GM18951 (cell line): ENCODE data around the gene SYCP2.

Experiments
- POLR2A ChIP-seq: IDR thresholded peaks from 4 replicates; pipeline ENCODE4 v1.6.1; 2011; ENCODE audit warnings: mild to moderate bottlenecking; ENCODE audit not compliant: insufficient read length, insufficient read depth; ENCODE audit errors: extremely low read depth
- in situ Hi-C: fragments of 300-500 bp; cut with MboI; formaldehyde crosslinking; loops from one replicate; pipeline ENCODE4 v1.12.0; 2022; ENCODE audit warnings: low sequenced_read_pairs, mixed read lengths, inconsistent platforms; ENCODE audit not compliant: unreplicated experiment

SYCP2 gene

DNA sequence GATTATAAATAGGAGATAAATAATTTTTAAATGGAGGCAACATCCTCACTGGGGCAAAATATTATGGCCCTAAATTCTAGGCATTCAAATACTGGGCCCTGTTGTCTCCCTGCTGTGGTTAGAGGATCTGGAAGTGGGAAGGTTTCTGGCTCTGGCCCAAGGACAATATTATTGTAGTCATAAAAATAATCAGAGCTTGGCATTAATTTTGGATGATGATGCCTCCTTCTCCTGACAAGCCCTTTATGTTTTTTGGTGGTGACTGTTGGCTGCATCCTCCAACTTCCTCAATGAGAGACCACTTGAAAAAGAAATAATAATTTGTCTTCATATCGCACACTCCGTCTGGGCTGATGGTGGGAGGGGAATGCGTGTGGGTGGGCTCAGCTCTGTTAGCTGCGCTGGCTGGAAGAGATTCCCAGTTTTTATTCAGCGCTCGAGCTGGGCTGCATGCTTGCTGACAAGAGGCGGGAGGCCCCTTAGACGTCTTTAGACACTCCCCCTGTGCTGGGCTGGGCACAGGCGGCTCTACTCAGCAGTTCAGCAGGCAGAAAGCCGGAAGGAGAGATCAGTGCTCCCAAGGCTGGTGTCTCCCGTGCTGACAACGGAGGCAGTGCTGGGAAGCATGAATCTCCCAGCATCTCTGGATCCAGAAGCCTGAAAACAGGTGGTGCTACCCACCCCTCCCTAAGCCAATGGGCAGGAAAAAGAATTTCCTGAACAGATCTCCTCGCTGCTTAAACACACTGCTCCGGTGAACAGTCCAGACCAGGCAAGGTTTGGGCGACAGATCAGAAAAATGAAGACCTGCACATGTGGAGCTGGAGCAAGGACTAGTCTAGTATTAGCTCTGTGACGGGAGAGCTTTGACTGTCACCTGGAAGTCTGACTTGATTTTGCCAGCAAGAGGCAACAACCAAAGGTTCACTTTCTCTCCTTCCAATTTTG is 97.7 kb downstream of the SYCP2 start:
- no peak for TF ChIP-seq POLR2A
- in situ Hi-C loops: no loop called here

GRCh38 chr20:59835057-59835447 is 98.4 kb downstream of the SYCP2 start:
- TF ChIP-seq POLR2A: no peak
- in situ Hi-C loops: no loop called here

DNA sequence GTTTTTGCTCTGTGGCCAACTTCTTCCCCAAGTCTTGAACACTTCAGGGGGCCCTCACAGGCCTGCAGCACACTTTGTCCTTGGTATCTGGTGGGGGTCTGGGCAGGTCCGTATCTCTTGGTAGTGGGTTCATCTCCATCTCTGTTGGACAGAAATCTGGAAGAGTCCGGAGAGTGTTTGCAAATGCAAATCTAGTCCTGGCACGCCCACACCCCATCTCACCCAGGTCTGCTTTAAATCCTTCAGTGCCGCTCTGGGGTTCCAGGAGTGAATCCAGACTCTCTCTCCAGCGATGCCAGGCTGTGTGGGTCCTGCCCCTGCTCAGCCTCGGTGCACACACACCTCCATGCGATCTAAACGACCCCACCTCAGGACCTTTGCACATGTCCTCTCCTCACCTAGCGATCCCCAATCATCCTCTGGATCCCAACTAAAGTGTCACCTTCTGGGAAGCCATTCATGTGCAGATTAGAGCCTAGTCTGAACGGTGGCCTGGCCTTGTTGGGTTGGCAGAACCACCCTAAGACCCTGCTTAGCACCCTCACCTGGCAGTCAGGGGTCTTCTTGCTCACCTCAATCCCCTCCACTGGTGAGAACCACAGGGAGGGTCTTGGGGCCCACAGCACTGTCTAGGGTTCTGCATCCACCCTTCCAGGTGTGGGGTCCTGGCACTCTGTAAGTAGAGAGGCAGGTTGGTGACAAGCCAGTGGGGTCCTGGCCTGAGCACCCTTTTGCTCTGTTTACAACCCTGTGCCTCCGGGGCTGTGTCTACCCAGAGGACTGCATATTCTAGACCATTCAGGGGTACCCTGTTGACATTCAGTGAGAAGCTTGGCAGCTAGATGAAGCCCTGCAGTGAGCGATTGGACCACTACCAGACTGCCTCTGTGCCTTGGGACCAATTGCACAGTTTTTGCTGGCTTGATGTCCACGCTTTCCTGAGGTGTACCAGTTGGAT is 100.8 kb downstream of the SYCP2 start:
- no peak for TF ChIP-seq POLR2A
- in situ Hi-C loops: no loop called here

GRCh38 chr20:59831916-59832270 is 101.5 kb downstream of the SYCP2 start:
- in situ Hi-C loops: no loop called here
- no peak for TF ChIP-seq POLR2A

DNA sequence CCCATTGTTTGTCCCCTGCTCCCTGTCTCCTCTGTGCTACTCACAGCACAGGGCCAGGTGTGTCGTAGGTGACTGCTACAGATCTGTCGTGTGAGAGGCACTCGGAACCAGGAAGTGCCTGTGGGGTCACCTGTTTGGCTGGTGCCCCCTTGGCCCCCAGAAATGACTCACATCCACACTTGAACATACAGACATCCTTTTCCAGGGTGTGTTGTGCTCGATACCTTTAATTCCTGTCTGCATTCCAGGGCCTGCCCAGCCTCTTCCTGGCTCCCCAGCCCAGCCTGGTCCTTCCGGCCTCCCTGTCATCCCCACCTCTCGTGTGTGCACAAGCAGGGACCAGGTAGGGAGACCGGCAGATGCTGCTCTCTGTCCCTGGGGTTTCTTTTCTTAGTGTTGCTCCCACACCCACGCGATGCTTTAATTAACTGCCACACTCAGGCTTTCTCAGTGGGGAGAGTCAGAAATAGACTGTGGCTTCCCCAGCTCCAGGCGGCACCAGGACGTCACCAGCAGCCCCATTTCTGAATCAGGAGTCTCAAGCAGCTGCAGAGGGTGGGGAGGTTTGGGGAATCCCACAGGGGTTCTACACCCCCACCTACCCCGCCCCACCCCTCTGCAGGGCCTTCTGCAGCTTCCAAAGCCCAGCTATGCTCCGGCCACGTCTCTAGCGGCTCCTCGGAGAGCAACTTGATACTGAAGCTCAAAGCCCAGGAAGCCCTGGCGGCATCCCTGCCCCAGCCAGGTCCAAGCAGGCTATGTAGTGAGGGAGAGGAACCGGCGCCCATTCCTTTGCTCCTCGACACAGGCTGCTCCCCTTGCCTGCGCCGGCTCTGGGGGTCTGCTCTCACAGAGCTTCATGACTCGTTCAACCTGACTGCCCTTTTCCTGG is 102.2 kb downstream of the SYCP2 start:
- in situ Hi-C loops: no loop called here
- TF ChIP-seq POLR2A: no peak

DNA sequence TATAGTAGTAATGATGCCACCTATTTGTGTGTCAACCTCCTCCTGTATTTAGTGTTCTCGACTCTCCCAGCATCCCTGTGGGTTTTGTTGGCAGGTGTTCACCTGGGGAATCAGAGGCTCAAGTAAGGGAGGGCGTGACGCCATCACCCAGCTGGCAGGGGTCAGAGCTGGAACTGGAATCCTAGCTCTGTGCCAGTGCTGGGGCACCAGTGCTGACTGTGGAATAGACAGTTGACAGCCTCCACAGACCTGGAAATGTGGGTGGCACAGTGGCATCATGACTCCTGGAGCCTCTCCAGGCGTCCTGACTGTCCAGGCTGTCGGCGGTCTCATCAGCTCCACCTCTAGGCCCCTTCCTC is 102.8 kb downstream of the SYCP2 start:
- TF ChIP-seq POLR2A: no peak
- in situ Hi-C loops: no loop called here

DNA sequence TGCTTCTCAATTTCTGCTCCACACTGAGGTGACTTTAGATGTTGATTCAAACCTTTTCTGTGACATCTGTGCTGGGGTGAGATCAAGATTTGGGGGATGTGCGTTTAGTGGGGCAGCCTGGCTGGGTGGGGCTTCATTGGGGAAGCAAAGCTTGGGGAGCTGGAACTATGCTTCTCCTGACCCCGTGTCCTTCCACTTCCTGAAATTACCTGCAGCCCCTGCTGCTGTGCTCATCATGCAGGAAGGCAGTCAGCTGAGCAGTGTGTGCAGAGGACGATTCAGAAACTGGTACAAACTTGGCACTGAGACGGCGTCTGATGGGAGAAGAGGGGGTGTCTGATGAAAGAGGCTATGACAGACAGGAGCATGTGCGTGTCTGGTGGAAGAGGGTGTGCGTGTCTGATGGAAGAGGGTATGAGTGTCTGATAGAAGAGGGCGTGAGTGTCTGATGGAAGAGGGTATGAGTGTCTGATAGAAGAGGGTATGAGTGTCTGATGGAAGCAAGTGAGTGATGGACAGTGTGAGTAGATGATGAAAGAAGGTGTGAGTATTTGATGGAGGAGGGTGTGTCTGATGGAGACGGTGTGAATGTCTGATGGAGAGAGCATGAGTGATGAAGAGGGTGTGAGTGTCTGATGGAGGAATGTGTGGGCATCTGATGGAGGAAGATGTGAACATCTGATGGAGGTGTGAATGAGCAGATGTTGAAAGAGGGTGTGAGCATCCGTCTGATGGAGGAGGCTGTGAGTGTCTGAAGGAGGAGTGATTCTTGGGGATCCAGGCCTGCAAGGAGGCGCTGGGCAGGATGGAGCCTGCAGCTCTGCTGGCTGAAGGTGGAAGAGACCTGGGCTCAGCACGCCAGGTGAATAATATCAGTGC is 103.4 kb downstream of the SYCP2 start:
- in situ Hi-C loops: no loop called here
- no peak for TF ChIP-seq POLR2A

DNA sequence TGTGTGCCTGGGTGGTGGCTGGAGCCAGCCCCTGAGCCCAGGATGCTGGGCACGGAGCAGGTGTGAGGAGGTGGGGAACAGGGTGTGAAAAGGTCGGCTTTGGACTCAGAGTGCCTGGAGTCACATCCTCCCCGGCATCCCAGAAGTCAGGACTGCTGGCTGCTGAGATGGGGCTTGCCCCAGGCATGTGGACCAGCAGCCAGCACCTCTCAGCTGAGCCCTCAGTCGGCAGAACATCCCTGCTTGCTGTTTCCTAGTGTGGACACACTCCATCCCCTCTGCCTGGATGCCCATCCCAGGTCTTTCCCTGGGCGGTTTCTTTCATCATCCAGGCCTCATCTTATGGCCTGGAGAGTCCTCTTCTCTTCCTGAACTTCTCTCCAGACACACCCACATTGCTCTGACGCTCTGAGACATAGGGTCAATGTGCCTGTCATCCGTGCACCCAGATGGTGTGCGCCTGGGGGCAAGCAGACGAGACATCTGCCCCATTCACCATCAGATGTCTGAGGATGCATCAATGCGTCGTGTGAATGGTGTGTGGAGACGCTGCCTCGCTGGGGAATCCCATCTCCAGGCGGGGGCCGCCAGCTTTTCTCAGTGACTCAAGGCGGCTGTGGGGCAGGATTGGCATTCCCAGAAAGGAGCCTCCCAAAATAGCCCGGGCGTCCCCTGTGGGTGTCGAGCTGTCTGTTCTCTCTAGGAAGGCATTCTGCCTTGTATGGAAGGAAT is 104.2 kb downstream of the SYCP2 start:
- in situ Hi-C loops: no loop called here
- no peak for TF ChIP-seq POLR2A

- in situ Hi-C loops: no loop called here
- no peak for TF ChIP-seq POLR2A
Measured at GRCh38 chr20:59828125-59829053, 105.0 kb downstream of the SYCP2 start.
